MM.1S (cell line): ENCODE results near the gene PKN1.

ENCODE experiments used
- EZH2 ChIP-seq: fragments of 300-600 bp; sonication (generic); optimal IDR thresholded peaks from 2 replicates; pipeline ENCODE3; 2017; ENCODE audit warnings: low read depth, mild to moderate bottlenecking, antibody characterized with exemption, low read length, mixed read lengths
- EZH2phosphoT487 ChIP-seq: fragments of 300-600 bp; sonication (generic); IDR thresholded peaks from 2 replicates; pipeline ENCODE4 v1.6.1; 2018; ENCODE audit warnings: antibody characterized with exemption, low read length
- TF ChIP-seq, protein P1 (sequence below): fragments of 300-600 bp; sonication (generic); IDR thresholded peaks from 2 replicates; pipeline ENCODE4 v1.5.1; 2016; ENCODE audit warnings: antibody characterized with exemption, low read length, mixed read lengths

DNA sequence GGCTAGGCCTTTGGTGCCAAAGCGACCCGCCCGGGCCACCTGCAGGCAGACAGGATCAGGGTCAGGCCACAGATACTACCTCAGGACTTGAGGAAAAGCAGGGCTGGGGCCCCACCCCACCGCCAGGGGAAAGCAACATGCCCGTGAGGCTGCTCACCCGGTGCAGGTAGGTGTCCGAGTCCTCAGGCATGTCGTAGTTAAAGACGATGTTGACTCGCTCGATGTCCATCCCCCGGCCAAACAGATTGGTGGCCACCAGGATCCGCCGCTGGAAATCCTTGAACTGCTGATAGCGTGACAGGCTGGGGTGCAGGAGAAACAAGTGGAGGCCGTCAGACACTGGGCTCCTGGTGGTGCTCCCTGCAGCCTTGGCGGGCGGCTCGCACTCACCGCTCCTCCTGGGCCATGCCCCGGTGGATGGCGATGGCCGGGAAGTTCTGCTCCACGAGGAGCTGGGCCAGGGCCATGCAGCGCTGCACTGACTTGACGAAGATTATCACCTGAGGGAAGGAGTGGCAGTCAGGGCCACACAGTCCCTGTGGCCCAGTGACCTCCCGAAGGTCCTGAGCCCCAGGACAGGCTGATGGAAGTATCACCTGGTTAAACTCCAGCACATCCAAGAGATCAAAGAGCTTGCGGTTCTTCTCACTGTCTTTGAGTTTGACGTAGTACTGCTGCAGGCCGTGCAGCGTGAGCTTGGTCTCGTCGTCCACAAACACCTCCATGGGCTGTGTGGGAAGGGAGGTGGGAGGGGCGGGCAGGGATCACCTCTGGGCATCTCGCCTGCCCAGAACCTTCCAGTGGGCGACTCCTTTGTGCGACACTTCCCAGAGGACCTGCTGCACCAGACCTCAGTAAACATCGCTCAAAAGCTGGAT lies 23.7 kb upstream of the PKN1 start:
- TF ChIP-seq, protein P1, sequence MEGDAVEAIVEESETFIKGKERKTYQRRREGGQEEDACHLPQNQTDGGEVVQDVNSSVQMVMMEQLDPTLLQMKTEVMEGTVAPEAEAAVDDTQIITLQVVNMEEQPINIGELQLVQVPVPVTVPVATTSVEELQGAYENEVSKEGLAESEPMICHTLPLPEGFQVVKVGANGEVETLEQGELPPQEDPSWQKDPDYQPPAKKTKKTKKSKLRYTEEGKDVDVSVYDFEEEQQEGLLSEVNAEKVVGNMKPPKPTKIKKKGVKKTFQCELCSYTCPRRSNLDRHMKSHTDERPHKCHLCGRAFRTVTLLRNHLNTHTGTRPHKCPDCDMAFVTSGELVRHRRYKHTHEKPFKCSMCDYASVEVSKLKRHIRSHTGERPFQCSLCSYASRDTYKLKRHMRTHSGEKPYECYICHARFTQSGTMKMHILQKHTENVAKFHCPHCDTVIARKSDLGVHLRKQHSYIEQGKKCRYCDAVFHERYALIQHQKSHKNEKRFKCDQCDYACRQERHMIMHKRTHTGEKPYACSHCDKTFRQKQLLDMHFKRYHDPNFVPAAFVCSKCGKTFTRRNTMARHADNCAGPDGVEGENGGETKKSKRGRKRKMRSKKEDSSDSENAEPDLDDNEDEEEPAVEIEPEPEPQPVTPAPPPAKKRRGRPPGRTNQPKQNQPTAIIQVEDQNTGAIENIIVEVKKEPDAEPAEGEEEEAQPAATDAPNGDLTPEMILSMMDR = no peak
- TF ChIP-seq EZH2phosphoT487 (no peak), EZH2 (no peak)
